Stimulated activated CD4-positive, alpha-beta T cell treated with anti-CD3 and anti-CD28 coated beads, Interleukin-12 subunit alpha, Interleukin-12 subunit beta, amount 100 ng/mL, for 48 hours (primary cell): ENCODE measurements around the gene NTN4.
"Not testable (repeated sequence)": the region's sequence is repeated elsewhere in the genome, so short reads cannot be mapped to it uniquely, and the experiment has no call there.

Experiments used
- DNase-seq, 3 donors: peaks; one replicate each; pipeline ENCODE4 v3.0.0-alpha.2; 2020; ENCODE audit warnings: low read depth in 2 of 3, low spot score in 1 of 3

The NTN4 gene

GRCh38 chr12:95756362-95756761, 34.2 kb downstream of the NTN4 start:
- no peak for DNase-seq

DNA sequence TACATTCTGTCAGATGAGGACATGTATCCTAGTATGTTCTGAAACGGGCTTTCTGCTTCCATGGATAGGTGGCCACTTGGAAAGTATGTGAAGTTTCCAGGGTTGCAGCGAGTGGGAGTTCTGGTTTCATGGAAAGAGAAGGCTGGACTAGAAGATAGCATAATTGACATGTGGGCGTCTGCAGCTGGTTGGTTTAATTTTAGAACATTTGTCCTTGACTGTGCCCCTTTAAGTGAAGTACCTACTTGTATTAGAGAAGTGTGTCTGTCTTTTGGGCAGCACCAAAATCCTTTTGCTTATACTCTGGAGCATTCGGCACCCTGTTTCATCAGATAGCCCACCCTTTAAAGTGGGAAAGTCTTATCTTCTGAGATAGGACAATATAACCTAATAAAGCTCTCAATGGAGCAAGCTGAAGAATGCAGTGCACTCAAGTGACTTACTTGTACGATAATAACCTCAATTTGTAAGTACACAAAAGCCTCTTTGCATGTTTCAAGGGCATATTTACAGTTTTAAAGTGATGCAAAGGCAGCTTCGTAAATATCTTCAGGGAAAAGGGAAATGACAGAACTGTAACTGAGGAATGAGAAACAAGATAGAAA, 35.2 kb downstream of the NTN4 start:
- no peak for DNase-seq

DNA sequence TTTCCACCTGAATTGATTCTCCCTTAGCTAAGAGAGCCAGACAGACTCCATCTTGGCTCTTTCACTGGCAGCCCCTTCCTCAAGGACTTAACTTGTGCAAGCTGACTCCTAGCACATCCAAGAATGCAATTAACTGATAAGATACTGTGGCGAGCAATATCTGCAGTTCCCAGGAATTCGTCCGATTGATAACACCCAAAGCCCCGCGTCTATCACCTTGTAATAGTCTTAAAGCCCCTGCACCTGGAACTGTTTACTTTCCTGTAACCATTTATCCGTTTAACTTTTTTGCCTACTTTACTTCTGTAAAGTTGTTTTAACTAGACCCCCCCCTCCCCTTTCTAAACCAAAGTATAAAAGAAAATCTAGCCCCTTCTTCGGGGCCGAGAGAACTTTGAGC, 44.5 kb downstream of the NTN4 start:
- DNase-seq = not testable (repeated sequence)

DNA sequence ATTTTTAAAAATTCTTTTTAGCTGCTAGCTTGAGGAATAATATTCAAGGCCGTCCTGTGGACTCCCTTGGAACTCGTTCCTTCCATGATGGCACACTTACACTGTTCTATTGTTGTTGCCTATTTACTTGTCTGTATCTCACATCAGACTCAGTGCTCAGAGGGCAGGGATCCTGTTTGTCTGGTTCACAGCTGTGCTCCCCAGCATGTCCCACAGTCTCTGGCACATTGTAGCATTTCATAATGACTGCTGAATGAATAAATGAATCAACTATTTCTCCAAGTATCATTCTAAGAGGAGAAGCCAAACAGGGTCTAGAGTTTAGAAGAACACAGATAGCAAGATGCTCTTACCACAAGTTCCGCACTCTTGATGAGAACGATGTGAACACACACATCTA, 48.0 kb downstream of the NTN4 start:
- DNase-seq = no peak

DNA sequence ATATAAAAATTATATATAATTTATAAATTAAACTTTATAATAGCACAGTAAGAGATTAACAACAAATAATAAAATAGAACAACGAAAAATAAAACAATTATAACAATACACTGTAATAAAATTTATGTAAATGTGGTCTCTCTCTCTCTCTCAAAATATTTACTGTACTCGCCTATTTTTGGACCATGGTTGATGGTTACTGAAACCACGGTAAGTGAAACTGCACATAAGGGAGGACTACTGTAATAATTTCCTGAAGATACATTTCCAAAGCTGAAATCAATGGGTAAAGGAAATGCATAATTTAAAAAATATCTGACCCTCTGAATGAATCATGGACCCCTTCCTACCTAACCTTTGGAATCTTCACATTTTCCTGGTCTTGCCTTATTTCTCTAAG, 48.9 kb downstream of the NTN4 start:
- no peak for DNase-seq

DNA sequence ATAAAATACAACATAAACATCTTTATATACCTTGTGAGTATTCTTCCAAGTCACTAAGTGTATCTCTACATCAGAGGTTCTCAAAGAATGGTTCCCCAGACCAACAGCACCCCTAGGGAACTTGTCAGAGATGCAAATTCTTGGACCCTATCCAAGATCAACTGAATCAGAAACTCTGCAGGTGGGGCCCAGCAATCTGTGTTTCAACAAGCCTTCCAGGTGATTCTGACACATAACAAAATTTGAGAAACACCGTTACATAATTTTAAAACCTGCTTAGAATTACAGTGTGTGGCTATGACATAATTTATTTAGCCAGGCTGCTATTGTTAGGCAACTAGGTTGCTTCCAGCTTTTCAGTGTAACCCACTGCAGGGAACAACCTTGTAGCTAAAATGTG, 49.8 kb downstream of the NTN4 start:
- DNase-seq = no peak

- DNase-seq = no peak
Observed at GRCh38 chr12:95739561-95740313, 50.8 kb downstream of the NTN4 start.

- DNase-seq = no peak
Observed at GRCh38 chr12:95738024-95738611, 52.4 kb downstream of the NTN4 start.

DNA sequence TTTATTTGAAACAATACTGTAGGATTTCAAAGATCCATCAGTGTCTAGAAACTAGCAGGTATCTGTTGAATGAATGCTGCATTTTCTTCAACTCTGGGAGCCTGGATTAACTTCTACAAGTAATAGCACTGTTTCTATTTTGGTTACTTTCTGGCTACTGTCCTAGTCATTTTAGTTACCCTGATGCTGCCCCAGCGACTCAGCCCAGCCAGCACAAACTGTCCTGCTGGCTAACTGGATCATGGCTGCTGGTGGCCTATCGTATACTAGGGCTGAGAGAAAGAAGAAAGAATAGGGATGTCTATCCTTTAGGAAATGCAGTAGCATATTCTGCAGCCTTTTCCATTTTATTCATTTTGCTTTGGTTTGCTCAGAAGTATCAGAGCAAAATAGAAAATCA, 53.9 kb downstream of the NTN4 start:
- no peak for DNase-seq

DNA sequence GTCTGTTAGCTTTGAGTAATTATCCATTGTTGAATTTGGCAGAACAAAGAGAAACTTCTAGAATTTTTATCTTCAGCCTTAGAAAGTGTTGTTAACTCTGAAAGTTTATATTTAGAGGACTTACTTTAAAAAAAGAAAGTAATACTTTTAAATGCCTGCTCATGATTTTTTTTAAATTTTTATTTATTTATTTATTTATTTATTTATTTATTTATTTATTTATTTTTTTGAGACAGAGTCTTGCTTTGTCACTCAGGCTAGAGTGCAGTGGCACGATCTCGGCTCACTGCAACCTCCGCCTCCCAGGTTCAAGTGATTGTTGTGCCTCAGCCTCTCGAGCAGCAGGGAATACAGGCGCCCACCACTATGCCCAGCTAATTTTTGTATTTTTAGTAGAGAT, 54.8 kb downstream of the NTN4 start:
- DNase-seq = not testable (repeated sequence)

- DNase-seq = no peak
Observed at GRCh38 chr12:95733141-95733825, 57.3 kb downstream of the NTN4 start.

DNA sequence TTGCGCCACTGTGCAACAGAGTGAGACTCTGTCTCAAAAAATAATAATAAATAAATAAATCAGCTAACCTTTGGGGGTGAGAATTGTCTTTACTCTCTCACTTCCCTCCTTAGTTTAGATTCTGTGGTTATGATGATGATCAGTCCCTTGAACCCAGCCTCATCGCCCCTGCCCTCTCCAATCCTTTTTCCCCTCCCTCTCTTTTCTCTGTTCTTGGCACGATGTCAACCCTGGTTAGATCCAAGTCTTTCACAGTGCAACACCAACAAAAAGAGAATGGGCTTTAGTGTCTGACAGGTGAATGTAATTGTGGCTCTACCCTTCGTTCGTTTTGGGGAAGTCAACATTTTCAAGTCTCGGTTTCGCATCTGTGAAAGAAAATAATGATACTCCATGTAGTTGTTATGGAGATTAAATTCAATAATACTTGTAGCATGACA, 59.0 kb downstream of the NTN4 start:
- no peak for DNase-seq

GRCh38 chr12:95730457-95730856, 60.1 kb downstream of the NTN4 start:
- no peak for DNase-seq

DNA sequence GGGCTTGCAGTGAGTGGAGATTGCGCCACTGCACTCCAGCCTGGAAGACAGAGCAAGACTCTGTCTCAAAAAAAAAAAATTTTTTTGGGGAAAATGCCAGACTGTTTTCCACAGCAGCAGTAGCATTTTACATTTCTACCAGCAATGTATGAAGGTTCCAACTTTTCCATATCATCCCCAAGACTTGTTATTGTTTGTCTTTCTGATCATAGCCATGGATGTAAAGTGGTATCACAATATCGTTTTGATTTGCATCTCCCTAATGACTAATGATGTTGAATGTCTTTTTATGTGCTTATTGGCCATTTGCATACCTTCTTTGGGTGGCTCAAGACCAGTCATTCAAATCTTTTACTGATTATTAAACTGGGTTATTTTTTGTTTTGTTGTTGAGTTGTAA, 63.7 kb downstream of the NTN4 start:
- no peak for DNase-seq

DNA sequence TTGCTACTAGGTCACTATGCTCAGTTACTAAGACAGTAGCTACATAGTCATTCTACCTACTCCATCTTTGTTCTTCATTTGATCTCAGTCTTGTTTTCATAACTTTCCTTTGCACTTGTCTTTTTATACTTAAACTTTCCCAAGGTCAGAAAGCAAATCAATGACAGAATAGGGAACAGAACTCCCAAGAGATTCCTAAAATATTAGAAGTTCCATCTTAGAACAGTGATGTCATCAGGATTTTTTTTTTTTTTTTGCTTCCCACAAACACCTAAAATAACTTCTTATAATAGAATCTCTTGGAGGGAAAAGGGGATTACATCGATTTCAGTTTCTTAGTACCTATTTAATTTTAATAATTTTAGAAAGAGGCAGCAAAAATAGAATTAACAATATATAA, 65.8 kb downstream of the NTN4 start:
- DNase-seq = no peak

- no peak for DNase-seq
Observed at GRCh38 chr12:95723693-95724384, 66.7 kb downstream of the NTN4 start.

DNA sequence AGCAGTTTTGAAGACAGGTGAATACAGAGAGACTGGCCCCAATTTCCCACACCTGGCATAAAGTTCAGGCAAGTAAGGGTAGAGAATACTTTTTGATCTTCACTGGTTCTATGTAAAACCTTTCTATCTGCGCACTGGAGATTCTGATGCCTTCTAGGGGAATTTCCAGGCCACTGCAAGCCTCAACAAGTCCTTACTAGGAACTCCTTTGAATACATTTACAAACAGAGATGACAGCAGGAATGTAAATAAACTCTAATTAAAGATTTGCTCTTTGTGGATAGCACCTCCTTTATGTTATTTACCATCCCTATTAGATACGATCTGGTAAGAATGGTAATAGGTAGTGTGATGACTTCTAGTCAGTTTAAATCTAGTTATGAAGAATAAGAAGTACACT, 69.2 kb downstream of the NTN4 start:
- DNase-seq = no peak

DNA sequence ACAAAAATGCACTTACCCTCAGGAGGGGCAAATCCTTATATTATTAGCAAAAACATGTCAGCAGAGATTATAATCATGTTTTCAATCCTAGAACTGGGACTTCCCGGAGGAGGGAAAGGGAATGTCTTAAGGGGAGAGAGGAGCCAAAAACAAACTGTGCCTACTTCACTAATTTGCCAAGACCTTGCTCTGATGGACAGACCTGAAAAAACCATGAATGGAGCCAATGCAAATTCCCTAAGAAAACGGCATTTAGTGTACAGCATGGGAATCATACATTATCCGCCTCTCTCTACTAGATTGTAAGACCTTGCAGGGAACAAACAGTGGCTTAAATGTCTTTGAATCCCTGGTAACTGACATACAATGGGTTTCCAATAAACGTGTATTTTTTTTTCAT, 70.4 kb downstream of the NTN4 start:
- no peak for DNase-seq

DNA sequence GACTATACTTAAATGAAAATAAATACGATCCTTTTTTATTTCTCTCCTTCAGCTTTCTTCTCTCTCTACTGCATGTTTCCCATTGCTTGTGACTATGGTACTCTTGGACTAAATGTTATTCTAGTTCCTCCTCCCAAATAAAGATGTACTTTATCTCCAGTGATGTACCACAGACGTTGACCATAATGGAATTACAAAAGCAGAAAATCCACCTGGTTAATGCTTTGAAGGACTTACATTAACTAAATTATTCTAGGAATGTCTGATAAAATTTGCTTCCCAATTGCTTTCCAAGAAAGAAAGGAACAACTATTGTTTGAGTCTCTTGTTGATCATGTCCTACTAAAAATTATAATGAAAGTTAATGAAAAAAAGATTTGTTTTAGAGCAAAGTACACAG, 71.8 kb downstream of the NTN4 start:
- no peak for DNase-seq

- DNase-seq = no peak
Observed at GRCh38 chr12:95718006-95718431, 72.5 kb downstream of the NTN4 start.

DNA sequence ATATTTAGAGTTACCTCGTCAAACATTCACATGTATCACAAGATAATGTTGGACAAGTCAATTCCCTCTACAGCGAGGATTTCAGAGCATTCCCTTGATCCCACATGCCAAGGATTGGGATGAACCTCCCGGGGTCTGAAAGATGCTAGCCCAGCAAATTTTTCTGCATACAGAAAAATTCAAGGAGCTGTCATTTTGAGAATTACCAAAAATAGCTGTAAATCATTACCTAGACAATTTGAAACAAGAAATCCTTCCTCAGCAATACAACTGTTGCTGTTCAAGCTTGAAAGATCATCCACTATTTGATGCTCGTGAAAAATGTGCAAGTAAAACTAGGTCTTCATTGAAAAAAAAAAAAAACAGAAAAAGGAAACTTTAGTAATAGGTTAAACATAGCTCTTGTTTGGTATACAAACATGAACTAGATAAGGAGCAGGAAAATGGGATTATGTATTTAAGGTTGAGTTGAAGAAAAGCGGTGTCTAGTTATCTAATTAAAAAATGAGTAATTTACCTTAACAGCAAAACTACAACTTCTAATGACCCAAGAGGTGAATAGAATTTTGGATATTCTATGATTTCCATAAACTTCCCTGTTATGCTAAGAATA, 73.1 kb downstream of the NTN4 start:
- no peak for DNase-seq
